ENCODE measurements around the gene AMPD3. TPM values are rescaled to one million over a fixed set of nuclear protein-coding genes. Genes with fewer than 3 reads are reported as not detected.
"Not testable (repeated sequence)": the region's sequence is repeated elsewhere in the genome, so short reads cannot be mapped to it uniquely, and the experiment has no call there.

Gene AMPD3
- total and polyA plus RNA-seq, 5 donors from 2014 or later, result 6.4 to 19.7 (median 7.9) TPM

- Mint-ChIP-seq H3K27ac (no peak overlapping the region), H3K36me3 (no peaks in the 10 kb centered on the region), H3K9me3 (peaks cover 0 to 6% (median 2%) of the 10 kb centered on the region in 7 donors), H3K4me3 (no peak overlapping the region), H3K27me3 (peaks cover 37% of the 10 kb centered on the region), H3K4me1 (no peaks in the 10 kb centered on the region)
- no peak for DNase-seq
- peaks cover 0 to 8% of the 10 kb centered on the region in 2 experiments for H3K9me3 ChIP-seq (ENCODE audit: control insufficient read depth in 2 of 2, low read length in 2 of 2)
- no peak for ATAC-seq (ENCODE audit: low read depth in 2 of 2)
- no peak overlapping the region for H3K4me3 ChIP-seq (ENCODE audit: low read depth, low read length)
- peaks cover 35% of the 10 kb centered on the region for H3K27me3 ChIP-seq (ENCODE audit: control insufficient read depth, insufficient read depth, low read length)
- no peak overlapping the region for H3K27ac ChIP-seq (ENCODE audit: insufficient read depth, low read length, poor library complexity, severe bottlenecking)
- no peaks in the 10 kb centered on the region for H3K36me3 ChIP-seq (ENCODE audit: control insufficient read depth, insufficient read depth, low read length)
- H3K4me1 ChIP-seq (ENCODE audit: control insufficient read depth, insufficient read depth, low read length, poor library complexity, severe bottlenecking), result no peaks in the 10 kb centered on the region
Measured at GRCh38 chr11:10428453-10428852, 26.6 kb upstream of the AMPD3 start.

- H3K27me3 Mint-ChIP-seq, result peaks cover 44% of the 10 kb centered on the region
- peaks cover 0 to 3% (median 2%) of the 10 kb centered on the region in 7 donors for H3K9me3 Mint-ChIP-seq
- no peak overlapping the region for H3K4me3 Mint-ChIP-seq
- peaks cover 0 to 8% of the 10 kb centered on the region in 2 experiments for H3K9me3 ChIP-seq (ENCODE audit: control insufficient read depth in 2 of 2, low read length in 2 of 2)
- H3K27me3 ChIP-seq (ENCODE audit: control insufficient read depth, insufficient read depth, low read length), result peaks cover 35% of the 10 kb centered on the region
- no peak overlapping the region for H3K27ac Mint-ChIP-seq
- no peaks in the 10 kb centered on the region for H3K36me3 Mint-ChIP-seq
- DNase-seq, result no peak
- no peak overlapping the region for H3K4me3 ChIP-seq (ENCODE audit: low read depth, low read length)
- no peak overlapping the region for H3K27ac ChIP-seq (ENCODE audit: insufficient read depth, low read length, poor library complexity, severe bottlenecking)
- H3K36me3 ChIP-seq (ENCODE audit: control insufficient read depth, insufficient read depth, low read length), result no peaks in the 10 kb centered on the region
- no peaks in the 10 kb centered on the region for H3K4me1 Mint-ChIP-seq
- no peaks in the 10 kb centered on the region for H3K4me1 ChIP-seq (ENCODE audit: control insufficient read depth, insufficient read depth, low read length, poor library complexity, severe bottlenecking)
- no peak for ATAC-seq (ENCODE audit: low read depth in 2 of 2)
Measured at GRCh38 chr11:10429526-10429925, 25.5 kb upstream of the AMPD3 start.

- peaks cover 41% of the 10 kb centered on the region for H3K27me3 Mint-ChIP-seq
- no peaks in the 10 kb centered on the region for H3K4me1 Mint-ChIP-seq
- H3K4me3 ChIP-seq (ENCODE audit: low read depth, low read length), result no peak overlapping the region
- H3K9me3 Mint-ChIP-seq, result peaks cover 0 to 3% (median 2%) of the 10 kb centered on the region in 7 donors
- H3K27ac Mint-ChIP-seq, result no peak overlapping the region
- ATAC-seq (ENCODE audit: low read depth in 2 of 2), result no peak
- H3K4me3 Mint-ChIP-seq, result no peak overlapping the region
- peaks cover 35% of the 10 kb centered on the region for H3K27me3 ChIP-seq (ENCODE audit: control insufficient read depth, insufficient read depth, low read length)
- H3K36me3 Mint-ChIP-seq, result no peaks in the 10 kb centered on the region
- no peak overlapping the region for H3K27ac ChIP-seq (ENCODE audit: insufficient read depth, low read length, poor library complexity, severe bottlenecking)
- H3K9me3 ChIP-seq (ENCODE audit: control insufficient read depth in 2 of 2, low read length in 2 of 2), result peaks cover 0 to 8% of the 10 kb centered on the region in 2 experiments
- no peaks in the 10 kb centered on the region for H3K4me1 ChIP-seq (ENCODE audit: control insufficient read depth, insufficient read depth, low read length, poor library complexity, severe bottlenecking)
- no peak for DNase-seq
- no peaks in the 10 kb centered on the region for H3K36me3 ChIP-seq (ENCODE audit: control insufficient read depth, insufficient read depth, low read length)
Measured at GRCh38 chr11:10432493-10432892, 22.6 kb upstream of the AMPD3 start.

- peaks cover 0 to 3% (median 2%) of the 10 kb centered on the region in 7 donors for H3K9me3 Mint-ChIP-seq
- H3K4me3 ChIP-seq (ENCODE audit: low read depth, low read length), result no peak overlapping the region
- no peak overlapping the region for H3K27ac Mint-ChIP-seq
- DNase-seq (no peak), ATAC-seq (ENCODE audit: low read depth in 2 of 2) (no peak)
- no peaks in the 10 kb centered on the region for H3K4me1 Mint-ChIP-seq
- no peaks in the 10 kb centered on the region for H3K36me3 ChIP-seq (ENCODE audit: control insufficient read depth, insufficient read depth, low read length)
- H3K27ac ChIP-seq (ENCODE audit: insufficient read depth, low read length, poor library complexity, severe bottlenecking), result no peak overlapping the region
- H3K36me3 Mint-ChIP-seq, result no peaks in the 10 kb centered on the region
- no peak overlapping the region for H3K4me3 Mint-ChIP-seq
- H3K9me3 ChIP-seq (ENCODE audit: control insufficient read depth in 2 of 2, low read length in 2 of 2), result peaks cover 0 to 8% of the 10 kb centered on the region in 2 experiments
- H3K27me3 ChIP-seq (ENCODE audit: control insufficient read depth, insufficient read depth, low read length), result peaks cover 31% of the 10 kb centered on the region
- peaks cover 41% of the 10 kb centered on the region for H3K27me3 Mint-ChIP-seq
- no peaks in the 10 kb centered on the region for H3K4me1 ChIP-seq (ENCODE audit: control insufficient read depth, insufficient read depth, low read length, poor library complexity, severe bottlenecking)
Measured at GRCh38 chr11:10432971-10433370, 22.1 kb upstream of the AMPD3 start.

- Mint-ChIP-seq H3K9me3 (peaks cover 0 to 3% (median 0%) of the 10 kb centered on the region in 7 donors), H3K4me3 (no peak overlapping the region), H3K27ac (no peak overlapping the region), H3K27me3 (peaks cover 34% of the 10 kb centered on the region), H3K36me3 (no peaks in the 10 kb centered on the region), H3K4me1 (no peaks in the 10 kb centered on the region)
- ATAC-seq (ENCODE audit: low read depth in 2 of 2), result no peak
- peaks cover 0 to 7% of the 10 kb centered on the region in 2 experiments for H3K9me3 ChIP-seq (ENCODE audit: control insufficient read depth in 2 of 2, low read length in 2 of 2)
- no peak for DNase-seq
- no peaks in the 10 kb centered on the region for H3K4me1 ChIP-seq (ENCODE audit: control insufficient read depth, insufficient read depth, low read length, poor library complexity, severe bottlenecking)
- no peak overlapping the region for H3K27ac ChIP-seq (ENCODE audit: insufficient read depth, low read length, poor library complexity, severe bottlenecking)
- peaks cover 15% of the 10 kb centered on the region for H3K27me3 ChIP-seq (ENCODE audit: control insufficient read depth, insufficient read depth, low read length)
- H3K4me3 ChIP-seq (ENCODE audit: low read depth, low read length), result no peak overlapping the region
- no peaks in the 10 kb centered on the region for H3K36me3 ChIP-seq (ENCODE audit: control insufficient read depth, insufficient read depth, low read length)
Measured at GRCh38 chr11:10436224-10436623, 18.8 kb upstream of the AMPD3 start.

- not testable (repeated sequence) for H3K4me1 Mint-ChIP-seq; H3K36me3 Mint-ChIP-seq; ATAC-seq (ENCODE audit: low read depth in 2 of 2); H3K27ac Mint-ChIP-seq; H3K36me3 ChIP-seq (ENCODE audit: control insufficient read depth, insufficient read depth, low read length); H3K4me3 Mint-ChIP-seq; H3K9me3 ChIP-seq (ENCODE audit: control insufficient read depth in 2 of 2, low read length in 2 of 2); DNase-seq; H3K4me3 ChIP-seq (ENCODE audit: low read depth, low read length); H3K4me1 ChIP-seq (ENCODE audit: control insufficient read depth, insufficient read depth, low read length, poor library complexity, severe bottlenecking); H3K9me3 Mint-ChIP-seq; H3K27ac ChIP-seq (ENCODE audit: insufficient read depth, low read length, poor library complexity, severe bottlenecking)
- peaks cover 31% of the 10 kb centered on the region for H3K27me3 Mint-ChIP-seq
- peaks cover 10% of the 10 kb centered on the region for H3K27me3 ChIP-seq (ENCODE audit: control insufficient read depth, insufficient read depth, low read length)
Measured at GRCh38 chr11:10436683-10437082, 18.4 kb upstream of the AMPD3 start.

- Histone ChIP-seq H3K4me3 (ENCODE audit: low read depth, low read length) (no peak overlapping the region), H3K9me3 (ENCODE audit: control insufficient read depth in 2 of 2, low read length in 2 of 2) (no peaks in the 10 kb centered on the region), H3K27me3 (ENCODE audit: control insufficient read depth, insufficient read depth, low read length) (no peaks in the 10 kb centered on the region), H3K36me3 (ENCODE audit: control insufficient read depth, insufficient read depth, low read length) (no peaks in the 10 kb centered on the region), H3K4me1 (ENCODE audit: control insufficient read depth, insufficient read depth, low read length, poor library complexity, severe bottlenecking) (peaks cover 4% of the 10 kb centered on the region), H3K27ac (ENCODE audit: insufficient read depth, low read length, poor library complexity, severe bottlenecking) (no peak overlapping the region)
- H3K27ac Mint-ChIP-seq, result no peak overlapping the region
- DNase-seq (no peak), ATAC-seq (ENCODE audit: low read depth in 2 of 2) (no peak)
- H3K9me3 Mint-ChIP-seq, result no peaks in the 10 kb centered on the region
- no peak overlapping the region for H3K4me3 Mint-ChIP-seq
- peaks cover 0 to 3% (median 0%) of the 10 kb centered on the region in 4 donors for H3K4me1 Mint-ChIP-seq
- peaks cover 18% of the 10 kb centered on the region for H3K27me3 Mint-ChIP-seq
- no peaks in the 10 kb centered on the region for H3K36me3 Mint-ChIP-seq
Measured at GRCh38 chr11:10438458-10438857, 16.6 kb upstream of the AMPD3 start.

- Mint-ChIP-seq H3K36me3 (no peaks in the 10 kb centered on the region), H3K4me3 (no peak overlapping the region), H3K4me1 (peaks cover 0 to 3% (median 0%) of the 10 kb centered on the region in 4 donors), H3K27me3 (peaks cover 10% of the 10 kb centered on the region), H3K9me3 (no peaks in the 10 kb centered on the region), H3K27ac (no peak overlapping the region)
- H3K9me3 ChIP-seq (ENCODE audit: control insufficient read depth in 2 of 2, low read length in 2 of 2), result no peaks in the 10 kb centered on the region
- no peak for DNase-seq
- H3K27me3 ChIP-seq (ENCODE audit: control insufficient read depth, insufficient read depth, low read length), result no peaks in the 10 kb centered on the region
- peaks cover 4% of the 10 kb centered on the region for H3K4me1 ChIP-seq (ENCODE audit: control insufficient read depth, insufficient read depth, low read length, poor library complexity, severe bottlenecking)
- no peak overlapping the region for H3K4me3 ChIP-seq (ENCODE audit: low read depth, low read length)
- H3K36me3 ChIP-seq (ENCODE audit: control insufficient read depth, insufficient read depth, low read length), result no peaks in the 10 kb centered on the region
- ATAC-seq (ENCODE audit: low read depth in 2 of 2), result no peak
- H3K27ac ChIP-seq (ENCODE audit: insufficient read depth, low read length, poor library complexity, severe bottlenecking), result no peak overlapping the region
Measured at GRCh38 chr11:10439351-10439750, 15.7 kb upstream of the AMPD3 start.

All from CD4-positive, CD25-positive, alpha-beta regulatory T cell (primary cell).